ENCODE measurements around the gene AGAP2. TPM values are rescaled to one million over a fixed set of nuclear protein-coding genes. Genes with fewer than 3 reads are reported as not detected.
A peak's percentile ranks its signal among the peaks of the same experiment; 100 is the strongest.

AGAP2 gene
- total and polyA plus RNA-seq, 2 of the 13 experiments (the other 11 are each of a cell fraction or from before 2014, with no cell fraction given) = 0.38 to 0.45 TPM

GRCh38 chr12:57782608-57783465 is 44.3 kb upstream of the AGAP2 start, which contains the start of gene TSFM (continued):
- TF ChIP-seq ZNF276 (CRISPR knock-in tag; IDR thresholded peaks at IDR 0.05; ENCODE audit: low read depth) (no peak), ZFAT (CRISPR knock-in tag; conservative IDR thresholded peaks at IDR 0.05) (no peak), STAT5B (CRISPR knock-in tag; IDR thresholded peaks at IDR 0.05) (no peak), ZNF280B (CRISPR knock-in tag; IDR thresholded peaks at IDR 0.05; ENCODE audit: borderline replicate concordance) (peak; percentile 63), KDM3A (CRISPR knock-in tag; IDR thresholded peaks at IDR 0.05; ENCODE audit: low read depth) (peak; percentile 87), HDAC2 (CRISPR knock-in tag; IDR thresholded peaks at IDR 0.05) (peak; percentile 97), ZNF646 (CRISPR knock-in tag; IDR thresholded peaks at IDR 0.05) (no peak), GABPB1 (CRISPR knock-in tag; IDR thresholded peaks at IDR 0.05) (peak; percentile 91), DZIP1 (CRISPR knock-in tag; IDR thresholded peaks at IDR 0.05) (no peak), ZNF576 (CRISPR knock-in tag; IDR thresholded peaks at IDR 0.05) (no peak), JUN (CRISPR knock-in tag; IDR thresholded peaks at IDR 0.05) (no peak), GPN1 (CRISPR knock-in tag; IDR thresholded peaks at IDR 0.05; ENCODE audit: borderline replicate concordance) (no peak), KAT2B (IDR thresholded peaks at IDR 0.05; ENCODE audit: borderline replicate concordance, low read depth, low read length) (no peak)
